Right lobe of liver (tissue), 4 donors: ENCODE data around the gene UBQLN1.

Experiments
- POLR2A ChIP-seq: fragments of 450-650 bp; IDR thresholded peaks from one replicate; pipeline ENCODE4 v1.6.1; 2017; ENCODE audit warnings: antibody characterized with exemption, mild to moderate bottlenecking
- TF ChIP-seq, protein P1 (sequence below), 4 donors: fragments of 200-600 bp in 3 of 4; fragments of 450-650 bp in 1 of 4; IDR thresholded peaks; one replicate each; pipeline versions ENCODE4 v1.5.1 to v1.8.0; 2016 to 2022; ENCODE audit warnings: antibody characterized with exemption in 4 of 4, mild to moderate bottlenecking in 2 of 4
- donor health status: DM: no; HTN: no; CAD: no.
- donor health status: DM: no; HTN: no; CAD: no.
- donor health status: DM: no; HTN: yes; CAD: no.

DNA sequence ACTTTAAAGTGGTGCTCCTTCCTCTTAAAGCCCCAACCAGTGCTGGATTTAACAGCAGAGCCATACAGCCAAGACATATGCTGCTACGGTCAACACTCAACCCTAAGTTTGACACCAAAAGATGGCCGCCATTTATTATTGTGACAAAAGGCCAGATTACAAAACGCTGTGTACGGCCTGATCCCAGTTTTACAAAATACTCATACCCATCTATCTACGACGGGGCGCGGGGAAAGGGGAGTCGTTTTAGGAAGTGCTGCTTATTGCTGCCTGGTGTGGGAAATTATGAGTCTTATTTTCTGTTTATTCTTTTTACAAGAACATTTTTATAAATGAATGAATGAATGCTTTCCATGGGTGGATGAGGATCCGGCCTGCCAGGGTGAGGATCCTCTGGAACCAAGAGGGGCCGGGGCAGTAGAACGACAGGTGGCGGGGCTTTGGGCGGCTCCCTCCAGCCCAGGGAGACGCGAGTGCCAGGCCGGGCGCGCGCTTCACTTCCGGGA is 85.3 kb downstream of the UBQLN1 start:
- TF ChIP-seq, protein P1, sequence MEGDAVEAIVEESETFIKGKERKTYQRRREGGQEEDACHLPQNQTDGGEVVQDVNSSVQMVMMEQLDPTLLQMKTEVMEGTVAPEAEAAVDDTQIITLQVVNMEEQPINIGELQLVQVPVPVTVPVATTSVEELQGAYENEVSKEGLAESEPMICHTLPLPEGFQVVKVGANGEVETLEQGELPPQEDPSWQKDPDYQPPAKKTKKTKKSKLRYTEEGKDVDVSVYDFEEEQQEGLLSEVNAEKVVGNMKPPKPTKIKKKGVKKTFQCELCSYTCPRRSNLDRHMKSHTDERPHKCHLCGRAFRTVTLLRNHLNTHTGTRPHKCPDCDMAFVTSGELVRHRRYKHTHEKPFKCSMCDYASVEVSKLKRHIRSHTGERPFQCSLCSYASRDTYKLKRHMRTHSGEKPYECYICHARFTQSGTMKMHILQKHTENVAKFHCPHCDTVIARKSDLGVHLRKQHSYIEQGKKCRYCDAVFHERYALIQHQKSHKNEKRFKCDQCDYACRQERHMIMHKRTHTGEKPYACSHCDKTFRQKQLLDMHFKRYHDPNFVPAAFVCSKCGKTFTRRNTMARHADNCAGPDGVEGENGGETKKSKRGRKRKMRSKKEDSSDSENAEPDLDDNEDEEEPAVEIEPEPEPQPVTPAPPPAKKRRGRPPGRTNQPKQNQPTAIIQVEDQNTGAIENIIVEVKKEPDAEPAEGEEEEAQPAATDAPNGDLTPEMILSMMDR (IDR thresholded peaks at IDR 0.05) = no peak
- no peak for TF ChIP-seq POLR2A
